ENCODE results near the gene SRRM1.
"Not testable (repeated sequence)": the region's sequence is repeated elsewhere in the genome, so short reads cannot be mapped to it uniquely, and the experiment has no call there.

SRRM1 gene

GRCh38 chr1:24648919-24649318, 5.8 kb downstream of the SRRM1 start:
- no peak for DNase-seq

GRCh38 chr1:24652382-24652781, 9.3 kb downstream of the SRRM1 start:
- DNase-seq: no peak

- DNase-seq: no peak
These were observed 10.9 kb downstream of the SRRM1 start for GRCh38 chr1:24654010-24654409.

- no peak for DNase-seq
These were observed 12.9 kb downstream of the SRRM1 start for GRCh38 chr1:24656046-24656445.

GRCh38 chr1:24657781-24658180, 14.7 kb downstream of the SRRM1 start:
- DNase-seq: no peak

GRCh38 chr1:24659166-24659904, 16.2 kb downstream of the SRRM1 start:
- DNase-seq: no peak

GRCh38 chr1:24659993-24660665, 17.0 kb downstream of the SRRM1 start:
- DNase-seq: no peak

- no peak for DNase-seq
These were observed 21.5 kb downstream of the SRRM1 start for GRCh38 chr1:24664507-24665033.

- DNase-seq: no peak
These were observed 23.7 kb downstream of the SRRM1 start for GRCh38 chr1:24666794-24667193.

GRCh38 chr1:24671372-24671771, 28.3 kb downstream of the SRRM1 start:
- not testable (repeated sequence) for DNase-seq

- DNase-seq: not testable (repeated sequence)
These were observed 29.6 kb downstream of the SRRM1 start for GRCh38 chr1:24672686-24673085.

GRCh38 chr1:24673341-24673740, 30.2 kb downstream of the SRRM1 start:
- no peak for DNase-seq

GRCh38 chr1:24678421-24678820, 35.3 kb downstream of the SRRM1 start:
- DNase-seq: not testable (repeated sequence)

GRCh38 chr1:24679725-24680124, 36.6 kb downstream of the SRRM1 start:
- no peak for DNase-seq

- DNase-seq: no peak
These were observed 40.6 kb downstream of the SRRM1 start for GRCh38 chr1:24683713-24684162.

- no peak for DNase-seq
These were observed 44.9 kb downstream of the SRRM1 start for GRCh38 chr1:24688033-24688432.

GRCh38 chr1:24688621-24689195, 45.6 kb downstream of the SRRM1 start:
- peak; percentile 70 for DNase-seq

- DNase-seq: no peak
These were observed 47.9 kb downstream of the SRRM1 start for GRCh38 chr1:24691051-24691450.

GRCh38 chr1:24692351-24692980, 49.4 kb downstream of the SRRM1 start:
- DNase-seq: no peak

- DNase-seq: no peak
These were observed 50.8 kb downstream of the SRRM1 start for GRCh38 chr1:24693827-24694379.

GRCh38 chr1:24694380-24694843, 51.3 kb downstream of the SRRM1 start:
- DNase-seq: no peak

- peak; percentile 7 for DNase-seq
These were observed 52.3 kb downstream of the SRRM1 start for GRCh38 chr1:24695202-24695974.

Measured in CD4-positive, alpha-beta T cell treated with Interleukin-17A for 4 hours (primary cell).